ENCODE measurements around the gene APOL4.
"Not testable (repeated sequence)": the region's sequence is repeated elsewhere in the genome, so short reads cannot be mapped to it uniquely, and the experiment has no call there.

The APOL4 gene

DNA sequence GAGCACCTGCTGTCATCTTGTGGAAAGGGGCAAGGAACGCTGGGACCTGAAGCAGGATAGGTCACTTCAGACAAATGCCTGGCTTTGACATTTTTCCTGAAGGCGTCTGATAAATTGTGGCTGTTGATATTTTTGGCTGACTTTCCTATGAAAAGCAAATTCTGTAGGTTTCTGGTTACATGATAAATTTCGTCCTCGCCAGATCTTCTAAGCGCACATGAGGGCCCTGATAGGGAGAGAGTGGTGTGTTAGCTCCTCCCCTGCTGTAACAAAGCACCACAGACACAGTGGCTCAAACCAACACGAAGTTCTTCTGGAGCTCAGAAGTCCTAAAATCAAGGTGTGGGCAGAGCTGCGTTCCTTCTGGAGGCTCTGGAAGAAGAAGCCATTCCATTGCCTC is 19.6 kb downstream of the APOL4 start:
- no peak for DNase-seq

DNA sequence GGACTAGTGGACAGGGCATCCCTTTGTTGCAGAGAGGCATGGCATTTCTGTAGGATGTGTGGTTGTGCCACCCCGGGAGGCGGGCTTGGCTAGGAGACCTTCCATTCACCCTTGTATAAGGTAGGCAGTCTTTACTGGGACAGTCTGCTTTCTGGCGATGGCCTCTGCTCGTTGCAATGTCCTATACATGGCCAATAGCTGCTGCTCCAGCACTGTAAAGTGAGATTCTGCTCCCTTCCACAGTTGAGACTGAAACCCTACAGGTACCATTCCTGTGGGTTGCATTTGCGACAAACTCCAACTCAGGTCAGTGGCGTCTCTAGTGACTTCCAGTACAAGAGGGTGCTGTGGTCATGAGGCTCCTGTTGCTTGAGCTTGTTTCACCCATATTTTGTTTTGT is 20.7 kb downstream of the APOL4 start:
- DNase-seq: no peak

DNA sequence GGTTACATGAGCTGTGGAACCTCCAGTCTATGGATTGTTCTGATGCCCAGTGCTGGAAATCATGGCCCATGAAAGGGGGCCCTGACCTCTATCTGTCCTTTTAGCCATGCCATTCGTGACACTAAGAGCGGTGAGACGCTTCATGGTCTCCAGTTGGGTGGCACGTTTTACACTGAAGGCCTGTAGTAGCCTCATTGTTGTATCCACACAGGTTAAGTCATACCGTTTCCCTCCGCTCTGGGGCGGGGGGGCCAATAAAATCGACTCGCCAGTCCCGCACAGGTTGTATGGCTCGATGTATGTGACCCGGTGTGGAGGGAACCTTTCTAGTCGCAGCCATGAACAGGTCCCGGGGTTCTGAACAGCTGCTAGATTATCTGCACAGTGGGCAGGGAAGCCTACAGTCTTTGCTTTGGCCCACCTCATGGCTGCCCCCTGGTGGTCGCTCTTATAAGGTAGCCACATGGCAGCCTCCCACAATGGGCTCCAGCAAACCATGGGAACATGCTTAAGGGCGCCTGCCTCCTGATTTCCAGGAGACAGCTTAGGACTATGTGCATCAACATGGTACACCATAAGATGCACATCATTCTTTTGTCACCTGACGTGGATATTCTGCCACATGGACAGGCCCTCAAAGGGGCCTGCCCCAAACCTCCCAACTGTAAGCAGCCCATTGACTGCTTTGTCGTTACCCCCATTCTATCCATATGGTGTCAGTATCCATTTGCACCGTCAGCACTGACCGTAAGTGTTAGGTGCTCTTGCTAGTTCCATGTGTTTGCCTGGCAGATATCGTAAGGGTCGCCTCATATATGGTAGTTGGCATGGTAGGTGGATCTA is 21.4 kb downstream of the APOL4 start:
- peak; percentile 80 for DNase-seq

DNA sequence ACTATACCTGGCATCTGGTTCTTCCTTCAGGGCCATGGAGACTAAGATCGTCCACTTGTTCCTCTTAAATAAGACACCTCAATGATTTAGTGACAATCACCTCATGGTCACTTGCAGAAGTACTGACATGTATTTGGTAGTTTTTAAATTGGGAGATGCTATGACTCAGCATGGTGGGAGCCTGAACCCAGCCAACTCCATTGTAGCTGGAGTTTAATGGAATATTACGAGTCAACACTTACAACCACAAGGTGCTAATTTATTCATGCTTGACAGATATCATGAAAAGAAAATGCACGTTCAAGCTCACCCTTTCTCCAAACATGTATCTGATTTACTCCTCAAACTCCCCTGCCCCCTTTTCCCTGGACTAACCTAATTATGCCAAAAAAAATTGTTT is 24.4 kb downstream of the APOL4 start:
- DNase-seq: no peak

DNA sequence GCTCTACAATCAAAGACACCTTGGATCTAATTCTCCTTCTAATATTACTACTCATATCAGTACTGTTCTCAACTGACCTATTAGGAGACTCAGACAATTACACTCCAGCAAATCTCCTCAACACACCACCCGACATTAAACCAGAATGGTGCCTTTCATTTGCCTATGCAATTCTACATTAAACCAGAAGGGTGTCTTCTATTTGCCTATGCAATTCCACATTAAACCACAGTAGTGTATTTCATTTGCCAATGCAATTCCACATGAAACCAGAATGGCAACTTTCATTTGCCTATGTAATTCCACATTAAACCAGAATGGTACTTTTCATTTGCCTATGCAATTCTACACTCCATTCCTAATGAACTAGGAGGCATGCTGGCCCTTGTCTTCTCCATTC is 25.7 kb downstream of the APOL4 start:
- no peak for DNase-seq

DNA sequence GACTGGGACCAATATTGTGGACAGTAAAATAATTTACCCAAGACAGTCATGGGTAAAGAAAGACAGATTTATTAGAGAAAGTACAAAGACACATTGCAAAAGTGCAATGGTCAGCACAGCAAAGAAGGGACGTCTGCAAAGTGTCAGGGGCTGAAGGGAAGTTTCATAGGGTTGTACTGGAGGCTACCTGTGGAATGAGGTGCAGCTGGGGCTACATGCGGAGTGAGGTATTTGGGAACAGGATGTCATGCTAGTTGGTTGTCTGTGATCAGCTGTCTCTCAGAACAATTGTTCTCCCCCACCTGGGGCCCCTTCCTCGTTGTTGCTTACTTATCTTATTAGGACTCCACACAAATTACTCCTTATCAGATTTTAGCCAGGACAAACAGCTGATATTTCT is 29.7 kb downstream of the APOL4 start:
- DNase-seq: no peak

DNA sequence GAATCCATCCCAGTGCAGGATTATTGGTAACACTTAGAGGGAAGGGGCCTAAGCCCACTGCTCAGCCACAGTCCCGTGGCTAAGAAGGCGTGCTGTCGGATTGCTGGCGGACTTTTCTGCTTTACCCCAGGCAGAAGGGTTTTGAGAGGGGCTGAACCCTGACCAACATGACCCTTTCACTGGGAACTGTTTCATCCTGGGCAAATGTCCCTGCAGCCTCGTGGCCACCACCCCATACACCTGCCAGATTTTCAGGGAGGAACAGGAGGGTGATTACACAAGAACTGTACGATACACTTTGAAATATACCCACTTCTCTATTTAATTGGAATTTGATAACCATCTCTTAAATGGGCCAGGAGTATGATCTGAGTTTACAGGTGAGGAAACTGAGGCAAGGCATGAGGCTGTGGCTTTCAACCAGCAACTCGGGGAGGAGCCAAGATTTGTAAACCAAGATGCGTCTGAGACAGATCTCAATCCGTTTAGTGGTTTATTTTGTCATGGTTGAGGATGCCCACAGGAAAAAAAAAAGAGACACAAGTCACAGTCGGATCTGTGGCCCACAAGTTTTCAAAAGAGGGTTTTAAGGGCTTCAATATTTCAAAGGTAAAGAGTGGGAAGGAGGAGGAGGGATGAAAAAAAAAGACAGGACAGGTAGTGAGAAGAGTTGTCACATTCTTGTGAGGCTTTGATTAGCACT is 34.9 kb downstream of the APOL4 start:
- DNase-seq: no peak

DNA sequence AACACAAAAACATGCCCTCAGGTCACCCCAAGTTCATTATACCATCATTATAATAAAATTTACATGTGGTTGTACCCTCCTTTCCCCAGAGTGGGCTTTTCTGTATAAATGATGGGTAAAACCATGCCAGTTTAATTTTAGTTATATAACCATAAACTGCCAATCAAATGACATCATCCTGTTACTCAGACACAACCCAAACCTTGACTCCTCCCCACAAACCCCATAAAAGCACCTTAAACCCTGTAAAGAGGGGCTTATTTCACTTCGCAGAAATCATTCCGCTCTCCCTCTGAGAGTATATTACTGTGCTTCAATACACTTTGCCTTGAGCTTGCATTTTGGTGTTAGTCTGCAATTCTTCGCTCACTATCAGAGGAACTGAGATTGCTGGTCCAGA is 35.5 kb downstream of the APOL4 start:
- no peak for DNase-seq

DNA sequence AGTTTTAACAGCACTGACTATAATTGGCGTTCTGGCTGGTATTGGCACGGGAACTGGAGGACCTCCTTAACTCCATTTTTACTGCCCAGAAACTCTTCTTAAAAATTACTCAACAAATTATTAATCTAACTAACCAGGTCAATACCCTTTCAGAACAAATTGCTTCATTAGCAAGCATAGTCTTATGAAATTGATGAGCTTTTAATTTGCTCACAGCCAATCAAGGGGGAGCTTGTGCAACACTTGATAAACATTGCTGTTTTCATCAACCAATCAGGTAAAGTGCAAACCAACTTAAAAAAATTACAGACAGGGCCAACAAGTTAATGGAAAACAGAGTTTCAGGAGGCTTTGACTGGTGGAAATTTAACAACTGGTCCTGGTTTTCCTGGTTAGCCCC is 36.5 kb downstream of the APOL4 start:
- DNase-seq: no peak

DNA sequence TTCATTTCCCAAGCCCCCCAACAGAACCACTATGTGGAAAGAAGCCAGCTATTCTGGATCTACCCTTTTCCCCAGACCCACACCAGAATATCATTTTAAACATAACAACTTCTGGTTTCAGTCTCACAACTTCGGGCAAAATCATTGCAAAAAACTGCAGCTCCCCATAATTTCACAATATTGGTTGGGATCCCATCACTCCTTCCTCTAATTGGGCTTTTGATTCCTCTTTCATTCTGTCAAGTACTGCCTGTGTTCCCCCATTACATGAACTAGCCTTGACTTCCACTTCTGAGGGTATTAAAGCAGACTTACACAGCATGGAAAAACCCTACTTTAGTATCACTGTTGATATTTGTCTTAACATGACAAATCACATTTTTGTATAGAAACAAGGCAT is 37.0 kb downstream of the APOL4 start:
- no peak for DNase-seq

DNA sequence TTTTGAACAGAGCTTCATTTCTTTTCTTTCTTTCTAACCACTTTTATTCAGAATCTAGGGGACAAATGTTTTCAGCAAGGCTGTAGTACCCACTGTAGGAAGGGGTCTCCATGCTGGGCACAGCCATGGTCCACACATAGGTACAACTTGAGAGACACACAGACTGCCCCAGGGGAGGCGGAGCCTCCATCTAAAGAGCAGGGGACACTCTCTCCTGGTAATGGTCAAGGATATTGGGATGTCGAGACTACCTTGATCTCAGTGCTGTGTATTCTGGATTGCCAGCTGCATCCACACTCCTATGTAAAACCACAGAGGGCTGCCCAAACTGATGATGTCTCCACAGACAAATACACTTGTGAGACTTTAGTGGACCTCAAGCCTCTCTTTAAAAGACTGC is 38.1 kb downstream of the APOL4 start:
- no peak for DNase-seq

DNA sequence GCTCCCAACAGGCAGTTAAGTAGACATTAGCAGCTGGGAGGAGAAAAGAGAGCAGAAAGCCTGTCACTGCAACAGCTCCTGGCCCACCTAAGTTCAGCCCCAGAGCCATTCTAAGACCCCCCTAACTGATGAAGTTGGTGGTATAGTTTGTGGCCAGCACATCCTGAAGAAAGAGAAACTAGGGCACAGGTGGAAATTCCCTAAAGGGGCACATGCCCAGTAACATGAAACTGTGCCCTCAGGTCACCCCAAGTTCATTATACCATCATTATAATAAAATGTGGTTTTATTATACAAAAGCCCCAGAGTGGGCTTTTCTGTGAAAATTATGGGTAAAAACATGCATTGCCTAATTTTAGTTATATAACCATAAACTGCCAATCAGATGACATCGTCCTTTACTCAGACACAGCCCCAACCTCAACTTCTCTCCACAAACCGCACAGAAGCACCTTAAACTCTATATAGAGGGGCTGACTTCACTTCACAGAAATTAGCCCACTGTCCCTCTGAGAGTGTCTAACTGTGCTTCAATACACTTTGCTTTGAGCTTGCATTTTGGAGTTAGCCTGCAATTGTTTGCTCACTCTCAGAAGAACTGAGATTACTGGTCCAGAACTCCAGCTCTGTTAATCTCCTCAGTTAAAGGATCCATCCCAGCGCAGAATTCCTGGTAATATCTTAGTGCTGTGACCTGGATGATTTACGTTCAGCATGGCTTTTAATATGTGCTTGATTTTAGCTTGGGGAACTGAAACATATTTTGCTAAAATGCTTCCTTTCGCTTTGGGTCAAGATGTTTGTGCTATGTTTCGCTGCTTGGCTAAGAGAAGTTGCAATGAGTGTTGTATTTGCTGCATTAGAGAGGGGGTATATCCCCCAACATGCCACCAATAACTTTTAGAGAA is 39.2 kb downstream of the APOL4 start:
- peak; percentile 69 for DNase-seq

DNA sequence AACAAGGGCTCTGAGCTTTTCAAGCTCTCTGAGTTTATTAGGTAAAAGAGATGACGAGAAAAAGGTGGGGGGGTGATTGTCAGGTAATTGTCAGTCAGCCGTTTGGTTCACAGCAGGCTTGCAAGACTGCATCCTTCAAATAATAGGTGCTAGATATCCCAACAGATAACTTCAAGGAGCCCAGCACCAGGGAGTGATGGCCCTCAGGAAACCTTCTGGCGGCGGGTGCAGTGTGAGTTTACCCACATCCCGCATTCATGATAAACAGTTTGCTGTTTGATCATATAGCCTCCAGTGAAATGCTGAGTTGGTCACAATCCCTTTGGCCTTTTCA is 39.8 kb downstream of the APOL4 start:
- peak; percentile 38 for DNase-seq

DNA sequence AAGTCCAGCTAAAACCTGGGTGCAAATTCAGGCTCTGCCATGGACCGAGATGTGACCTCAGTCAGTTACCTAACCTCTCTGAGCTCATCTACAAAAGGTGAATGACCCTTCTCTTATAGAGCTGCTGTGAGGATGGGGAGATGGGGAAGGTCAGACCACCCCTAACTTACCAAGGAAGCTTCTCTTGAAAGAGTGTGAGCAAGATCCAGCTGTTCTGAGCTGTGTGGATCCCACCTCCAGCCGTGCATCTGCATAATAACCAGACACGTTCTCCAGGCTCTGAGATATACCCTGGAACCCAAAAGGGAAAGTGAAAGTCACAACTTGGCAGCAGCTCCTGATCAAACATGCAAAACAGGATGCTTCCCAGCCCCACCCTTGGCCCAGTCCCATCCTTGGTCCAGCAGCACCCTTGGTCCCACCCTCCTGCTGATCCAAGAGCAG is 41.1 kb downstream of the APOL4 start, which contains the start of gene APOL3:
APOL3 (minus strand) TSS at position 257 of the 444 bp plus-strand sequence. CDS start 11,700 bp downstream, outside the sequence.
- peak; percentile 74 for DNase-seq

DNA sequence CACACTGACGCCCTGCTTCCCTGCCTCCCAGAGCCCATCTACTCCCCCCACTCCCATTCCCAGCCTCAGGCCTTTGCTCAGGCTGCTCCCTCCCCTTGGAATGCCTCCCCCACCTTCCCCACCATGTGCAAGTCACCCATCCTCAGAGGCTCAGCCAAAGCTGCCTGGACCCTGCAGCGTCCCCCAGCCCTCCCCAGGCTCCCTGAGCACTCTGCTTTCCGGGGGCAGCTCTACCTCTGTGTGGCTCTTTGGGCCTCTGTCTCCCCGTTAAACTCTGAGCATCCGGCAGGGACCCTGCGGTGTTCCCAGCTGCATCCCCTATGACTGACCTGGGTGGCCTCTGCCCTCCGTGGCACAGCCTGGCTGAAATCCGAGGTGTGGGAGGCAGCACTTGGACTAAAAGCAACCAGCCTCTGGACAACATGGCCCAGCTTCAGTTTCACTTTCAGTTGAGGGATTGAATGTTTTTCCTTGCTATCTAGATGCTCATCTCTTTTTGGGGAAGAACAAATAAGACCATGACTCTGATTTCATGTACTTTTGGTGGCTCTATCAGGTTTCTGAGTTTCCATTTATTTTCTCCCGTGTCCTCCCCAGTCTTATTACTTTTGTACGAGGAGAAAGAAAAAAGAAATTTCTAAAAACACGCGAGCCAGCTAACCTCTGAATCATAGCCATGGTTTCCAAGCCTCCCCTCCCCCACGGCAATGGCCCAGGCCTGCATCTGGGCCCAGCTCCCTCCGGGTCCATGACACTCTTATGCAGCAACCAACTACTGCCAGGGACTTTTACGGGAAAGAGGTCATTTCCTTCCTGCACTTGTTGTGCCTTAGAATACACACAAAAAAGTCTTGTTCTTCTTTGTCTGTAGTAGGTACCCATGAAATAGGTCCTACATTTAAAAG is 44.8 kb downstream of the APOL4 start:
- peak; percentile 76 for DNase-seq

DNA sequence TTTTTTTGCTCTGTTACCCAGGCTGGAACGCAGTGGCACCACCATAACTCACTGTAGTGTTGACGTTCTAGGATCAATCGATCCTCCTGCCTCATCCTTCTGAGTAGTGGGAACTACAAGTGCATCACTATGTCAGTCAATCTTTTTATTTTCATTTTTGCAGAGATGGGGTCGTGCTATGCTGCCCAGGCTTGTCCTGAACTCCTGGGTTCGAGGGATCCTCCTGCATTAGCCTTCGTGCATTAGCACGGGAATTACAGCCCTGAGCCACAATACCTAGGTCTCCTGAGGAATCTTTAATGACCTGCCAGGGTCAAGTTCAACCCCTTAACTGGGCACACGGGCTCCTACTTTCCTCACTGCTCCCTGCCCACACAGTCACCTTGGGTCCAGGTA is 45.5 kb downstream of the APOL4 start:
- no peak for DNase-seq

DNA sequence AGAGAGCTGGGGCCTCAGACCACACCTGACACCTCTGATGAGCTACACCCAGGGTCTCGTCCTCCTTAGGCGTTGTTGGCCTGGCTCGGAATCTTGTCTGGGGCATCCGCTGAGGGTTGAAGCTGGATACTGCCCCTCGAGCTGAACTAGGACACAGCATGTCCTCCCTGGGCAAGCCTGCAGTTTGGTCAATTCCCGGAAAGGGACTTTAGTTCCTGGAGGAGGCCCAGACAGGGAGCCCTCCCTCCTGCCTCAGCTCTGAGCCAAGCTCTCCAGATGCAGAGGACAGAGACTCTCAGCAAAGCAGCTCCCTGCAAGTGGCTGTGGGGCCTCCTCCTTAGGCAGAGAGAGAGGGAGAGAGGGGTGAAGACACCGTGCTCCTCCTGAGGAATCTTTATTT is 45.9 kb downstream of the APOL4 start:
- DNase-seq: no peak

DNA sequence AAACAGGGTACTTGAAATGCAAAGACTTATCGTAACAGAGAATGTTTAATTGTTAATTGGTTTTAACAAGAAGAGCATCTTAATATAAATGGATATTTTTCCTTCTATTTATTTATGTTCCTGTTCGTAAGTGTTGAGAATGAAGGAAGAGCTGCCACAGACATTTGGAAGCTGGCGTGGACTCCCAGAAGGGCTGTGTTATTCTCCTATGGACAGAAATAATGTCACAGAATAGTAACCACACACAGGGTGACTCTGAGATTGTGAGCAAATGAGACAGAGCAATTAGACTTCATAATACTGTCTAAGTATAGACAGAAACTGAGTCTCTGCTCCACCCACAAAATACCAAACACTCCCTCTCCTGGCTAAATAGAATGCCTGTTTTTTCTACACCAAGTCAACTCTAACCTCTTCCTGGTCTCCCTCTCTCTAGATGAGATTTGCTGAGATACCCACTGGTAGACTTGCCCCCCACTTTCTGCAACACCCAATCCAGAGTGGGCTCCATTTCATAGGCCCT is 47.1 kb downstream of the APOL4 start:
- DNase-seq: no peak

DNA sequence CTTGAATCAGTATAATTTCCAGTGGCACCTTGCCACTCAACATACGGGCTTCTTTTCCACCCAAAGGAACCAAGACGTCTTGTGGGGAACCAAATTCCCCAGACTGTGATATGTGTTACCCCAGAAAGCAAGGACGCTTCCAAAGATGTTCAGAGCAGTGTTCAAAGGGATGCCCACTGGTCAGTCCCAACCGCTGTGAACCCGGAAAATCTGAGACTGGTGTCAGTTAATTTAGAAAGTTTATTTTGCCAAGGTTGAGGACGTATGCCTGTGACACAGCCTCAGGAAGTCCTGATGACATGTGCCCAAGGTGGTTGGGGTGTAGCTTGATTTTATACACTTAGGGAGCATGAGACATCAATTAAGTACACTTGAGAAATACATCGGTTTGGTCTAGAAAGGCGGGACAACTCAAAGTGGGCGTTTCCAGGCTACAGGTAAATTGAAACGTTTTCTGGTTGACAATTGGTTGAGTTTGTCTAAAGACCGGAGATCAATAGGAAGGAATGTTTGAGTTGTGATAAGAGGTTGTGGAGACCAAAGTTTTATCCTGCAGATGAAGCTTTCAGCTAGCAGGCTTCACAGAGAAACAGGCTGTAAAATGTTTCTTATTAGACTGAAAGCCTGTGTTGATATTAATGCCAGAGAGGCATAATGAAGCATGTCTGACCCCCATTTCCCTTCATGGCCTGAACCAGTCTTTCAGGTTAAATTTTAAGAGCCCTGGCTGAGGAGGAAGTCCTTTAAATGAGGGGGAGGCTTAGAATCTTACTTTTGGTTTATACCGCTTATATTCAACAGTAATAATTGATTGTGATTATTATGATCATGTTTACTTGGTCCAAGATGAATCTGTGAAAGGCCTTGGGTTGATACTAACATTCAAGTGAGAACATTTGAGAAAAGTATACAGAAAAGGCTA is 47.8 kb downstream of the APOL4 start:
- no peak for DNase-seq

DNA sequence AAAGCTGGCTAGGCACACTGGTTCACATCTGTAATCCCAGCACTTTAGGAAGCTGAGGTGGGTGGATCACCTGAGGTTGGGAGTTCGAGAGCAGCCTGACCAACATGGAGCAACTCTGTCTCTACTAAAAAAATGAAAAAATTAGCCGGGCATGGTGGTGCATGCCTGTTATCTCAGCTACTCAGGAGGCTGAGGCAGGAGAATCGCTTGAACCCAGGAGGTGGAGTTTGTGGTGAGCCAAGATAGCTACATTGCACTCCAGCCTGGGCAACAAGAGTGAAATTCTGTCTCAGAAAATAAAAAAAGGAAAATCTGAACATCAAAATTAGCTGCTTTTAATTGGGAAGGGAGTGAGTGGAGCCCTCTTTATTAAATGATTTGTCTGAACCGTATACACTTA is 48.8 kb downstream of the APOL4 start:
- DNase-seq: not testable (repeated sequence)

DNA sequence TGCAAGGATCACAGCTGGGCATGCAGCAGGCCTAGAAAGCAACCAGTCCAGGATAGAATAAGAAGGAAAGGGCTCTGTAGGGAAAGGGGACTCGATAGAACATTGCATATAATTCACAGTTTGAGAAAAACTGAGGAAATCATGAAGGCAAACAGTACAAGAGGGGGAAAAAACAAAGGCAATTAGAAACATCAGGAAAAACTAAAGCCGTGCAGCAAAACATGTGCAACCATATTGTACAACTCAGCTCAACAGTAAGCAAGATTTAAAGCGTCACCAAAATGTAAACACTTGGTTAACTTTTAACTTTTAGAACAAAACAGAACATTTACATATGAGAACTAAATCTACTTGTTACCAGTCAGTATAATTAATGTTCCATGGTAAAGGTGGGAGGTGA is 49.5 kb downstream of the APOL4 start:
- DNase-seq: no peak

Data from CD4-positive, alpha-beta T cell treated with Interleukin-4 for 4 hours (primary cell).